Fibroblast of skin of left biceps (primary cell): Measurements from ENCODE around the gene UBP1.
"Not testable (repeated sequence)": the region's sequence is repeated elsewhere in the genome, so short reads cannot be mapped to it uniquely, and the experiment has no call there.

Source experiments
- DNase-seq, 2 experiments: peaks; one replicate each; pipeline ENCODE4 v3.0.0-alpha.2; 2013; ENCODE audit warnings: low read depth in 2 of 2

The UBP1 gene

GRCh38 chr3:33391255-33391995 lies 48.8 kb downstream of the UBP1 start:
- no peak for DNase-seq

DNA sequence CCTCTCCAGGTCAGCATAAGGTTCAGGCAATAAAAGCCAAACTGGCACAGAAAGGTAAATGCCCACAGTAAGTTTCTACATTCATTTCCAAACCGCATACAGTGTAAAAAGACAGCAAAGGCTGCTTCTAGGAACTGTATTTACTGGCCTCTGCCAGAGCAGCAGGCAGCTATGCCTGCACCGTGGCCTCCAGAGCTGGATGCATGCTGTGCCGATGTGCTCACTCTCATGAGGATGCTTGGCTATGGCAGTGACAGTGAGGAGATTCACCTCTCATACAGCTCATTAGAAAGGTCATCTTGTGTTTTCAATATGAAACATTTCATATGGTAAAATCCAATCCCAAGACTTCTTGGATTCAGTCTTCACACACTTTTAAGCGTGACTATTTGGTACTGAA lies 50.3 kb downstream of the UBP1 start:
- no peak for DNase-seq

GRCh38 chr3:33388374-33389100 lies 51.7 kb downstream of the UBP1 start:
- DNase-seq, result no peak

DNA sequence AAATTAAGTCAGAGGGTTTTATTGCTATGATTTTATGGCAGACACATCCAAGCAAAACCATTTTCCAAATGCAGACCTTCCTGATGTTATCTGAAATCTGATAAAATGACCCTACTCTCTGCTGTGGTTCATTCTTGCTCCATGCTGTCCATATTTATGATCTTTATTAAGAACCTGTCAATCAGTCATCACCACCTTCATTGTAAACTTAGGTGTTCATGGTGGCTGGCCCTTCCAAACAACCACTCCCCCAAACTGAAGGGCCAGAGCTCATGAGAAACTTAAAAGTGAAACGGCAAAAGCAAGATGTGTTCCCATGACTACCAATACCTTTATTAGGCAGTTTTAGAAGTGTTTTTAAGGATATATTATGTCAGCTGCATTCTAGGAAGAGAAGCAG lies 53.6 kb downstream of the UBP1 start:
- DNase-seq, result no peak

- no peak for DNase-seq
Observed at GRCh38 chr3:33385423-33385822, 54.8 kb downstream of the UBP1 start.

- no peak for DNase-seq
Observed at GRCh38 chr3:33383951-33384350, 56.3 kb downstream of the UBP1 start.

- DNase-seq, result no peak
Observed at GRCh38 chr3:33380653-33381052, 59.6 kb downstream of the UBP1 start.

- no peak for DNase-seq
Observed at GRCh38 chr3:33377931-33378330, 62.3 kb downstream of the UBP1 start.

DNA sequence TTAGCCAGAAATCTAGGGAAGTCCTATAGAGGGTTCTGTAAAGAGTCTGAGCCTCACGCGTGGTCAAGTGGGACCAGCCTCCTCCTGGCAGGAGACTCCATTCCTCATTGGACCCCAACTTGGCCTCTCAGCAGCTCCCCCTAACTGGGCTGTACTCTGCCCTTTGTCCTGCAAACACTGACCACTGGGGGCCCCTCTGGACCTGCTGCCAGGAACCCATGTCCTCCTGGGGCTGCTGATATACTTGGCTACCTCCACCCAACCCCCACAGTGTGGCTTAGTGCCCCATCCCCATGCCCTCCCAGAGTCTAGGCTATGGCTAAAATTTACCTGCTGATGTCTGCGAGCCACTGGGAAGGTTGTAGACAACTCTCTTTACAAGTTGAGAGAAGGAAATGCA lies 62.7 kb downstream of the UBP1 start:
- no peak for DNase-seq

GRCh38 chr3:33373082-33373437 lies 67.1 kb downstream of the UBP1 start:
- no peak for DNase-seq

GRCh38 chr3:33372218-33373081 lies 67.8 kb downstream of the UBP1 start:
- peak; percentile 13 to 27 for DNase-seq

- DNase-seq, result no peak
Observed at GRCh38 chr3:33364531-33365128, 75.6 kb downstream of the UBP1 start.

DNA sequence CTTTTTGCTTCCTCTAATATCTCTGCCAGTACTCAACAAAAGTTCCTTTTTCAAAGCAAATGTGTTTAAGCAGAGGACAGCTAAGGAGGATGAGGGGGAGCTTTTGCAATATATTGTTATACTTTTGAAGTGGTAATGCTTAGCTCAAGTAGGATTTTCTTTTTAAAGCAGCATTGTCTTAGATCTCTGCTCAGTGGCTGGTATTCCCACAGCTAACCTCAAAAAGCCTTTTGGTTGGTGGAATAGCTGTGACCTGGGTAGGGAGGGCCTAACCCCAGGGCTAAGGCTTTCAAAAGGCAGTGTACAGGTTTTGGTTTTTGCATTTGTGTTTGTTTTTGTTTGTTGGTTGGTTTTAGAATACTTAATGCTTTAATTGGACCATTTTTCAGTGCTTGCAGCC lies 76.1 kb downstream of the UBP1 start:
- DNase-seq, result no peak

DNA sequence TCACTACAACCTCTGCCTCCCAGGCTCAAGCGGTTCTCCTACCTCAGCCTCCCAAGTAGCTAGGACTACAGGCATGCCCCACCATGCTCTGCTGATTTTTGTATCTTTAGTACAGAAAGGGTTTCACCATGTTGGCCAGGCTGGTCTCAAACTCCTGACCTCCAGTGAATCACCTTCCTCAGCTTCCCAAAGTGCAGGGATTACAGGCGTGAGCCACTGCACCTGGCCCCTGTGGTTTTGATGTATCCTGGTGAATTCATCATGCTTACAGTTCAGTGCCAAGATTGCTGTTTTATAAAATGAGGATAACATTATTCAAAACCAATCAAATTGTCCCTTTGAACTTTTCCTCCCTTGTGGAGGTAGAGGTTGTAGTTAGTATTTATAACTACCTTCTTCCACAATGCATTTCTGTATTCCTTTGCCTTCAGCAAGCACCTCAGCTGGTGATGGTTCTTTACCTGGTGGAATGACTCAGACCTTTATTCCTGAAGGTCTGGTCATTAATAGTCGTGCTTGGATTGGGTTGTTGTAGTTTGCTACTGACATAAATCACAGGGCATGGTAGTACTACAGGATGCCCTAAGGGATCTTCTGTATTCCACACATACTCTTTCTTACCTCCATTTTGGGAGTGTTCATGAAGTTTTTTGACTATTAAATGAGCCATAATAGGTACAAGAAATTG lies 76.9 kb downstream of the UBP1 start:
- no peak for DNase-seq

DNA sequence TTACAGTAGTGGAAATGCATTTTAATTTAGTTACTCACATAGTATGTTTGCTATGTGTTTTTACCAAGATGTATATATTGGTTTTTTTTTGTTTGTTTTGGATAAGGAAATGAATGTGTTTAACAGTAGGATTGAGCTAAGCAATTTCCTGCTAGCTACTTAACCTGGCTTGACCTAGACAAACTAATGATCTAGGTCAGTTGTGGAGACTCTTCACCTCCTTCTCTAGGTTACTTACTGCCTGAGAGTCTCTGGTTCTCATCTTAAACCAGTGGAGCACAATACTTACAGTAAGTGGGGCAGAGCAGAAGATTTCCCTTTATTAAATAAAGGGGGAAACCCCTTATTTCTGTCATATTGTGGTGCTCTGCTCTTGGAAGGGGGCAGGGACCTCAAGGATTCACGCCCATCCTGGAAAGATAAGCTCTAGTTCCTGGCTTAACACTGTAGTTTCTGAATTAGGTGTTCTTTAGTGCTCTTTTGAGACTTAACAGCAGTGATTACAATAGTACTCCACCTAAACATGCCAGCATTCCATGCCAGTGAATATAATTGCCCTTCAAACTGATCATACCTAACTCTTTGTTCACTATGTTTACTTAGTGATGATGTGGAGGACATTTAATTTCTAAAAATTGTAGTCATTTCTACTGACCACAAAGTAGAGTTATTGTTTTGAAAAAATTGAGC lies 79.9 kb downstream of the UBP1 start:
- no peak for DNase-seq

DNA sequence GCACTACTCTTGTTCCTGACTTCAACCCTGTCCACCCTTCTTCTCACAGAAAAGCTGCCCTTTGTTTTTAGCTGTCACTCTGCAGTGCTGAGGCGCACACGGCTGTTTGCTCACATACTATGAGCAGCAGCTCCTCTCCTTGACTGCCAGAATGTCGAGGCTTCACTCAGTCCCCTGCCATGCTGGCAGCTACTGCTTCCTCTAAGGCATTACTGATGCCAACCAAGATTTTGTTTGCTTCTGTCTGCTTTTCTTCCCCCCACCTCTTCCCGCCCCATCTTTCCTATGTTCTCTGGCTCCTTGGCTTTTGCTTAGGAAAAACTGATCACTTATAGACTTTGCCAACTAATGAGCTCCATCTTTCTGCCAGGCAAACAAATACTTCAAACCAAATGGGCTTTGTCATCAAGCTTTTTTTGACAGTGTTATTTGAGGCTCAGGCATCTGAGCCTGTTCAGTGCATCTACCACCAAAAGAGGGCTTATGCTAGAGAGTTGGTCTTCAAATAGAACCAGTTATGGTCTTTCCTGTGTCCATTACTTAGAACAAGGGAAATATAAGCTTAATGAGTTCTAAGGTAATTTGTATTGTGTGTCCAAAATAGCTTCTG lies 81.9 kb downstream of the UBP1 start:
- no peak for DNase-seq

- no peak for DNase-seq
Observed at GRCh38 chr3:33355611-33356010, 84.6 kb downstream of the UBP1 start.

- no peak for DNase-seq
Observed at GRCh38 chr3:33339758-33340157, 100.4 kb downstream of the UBP1 start.

DNA sequence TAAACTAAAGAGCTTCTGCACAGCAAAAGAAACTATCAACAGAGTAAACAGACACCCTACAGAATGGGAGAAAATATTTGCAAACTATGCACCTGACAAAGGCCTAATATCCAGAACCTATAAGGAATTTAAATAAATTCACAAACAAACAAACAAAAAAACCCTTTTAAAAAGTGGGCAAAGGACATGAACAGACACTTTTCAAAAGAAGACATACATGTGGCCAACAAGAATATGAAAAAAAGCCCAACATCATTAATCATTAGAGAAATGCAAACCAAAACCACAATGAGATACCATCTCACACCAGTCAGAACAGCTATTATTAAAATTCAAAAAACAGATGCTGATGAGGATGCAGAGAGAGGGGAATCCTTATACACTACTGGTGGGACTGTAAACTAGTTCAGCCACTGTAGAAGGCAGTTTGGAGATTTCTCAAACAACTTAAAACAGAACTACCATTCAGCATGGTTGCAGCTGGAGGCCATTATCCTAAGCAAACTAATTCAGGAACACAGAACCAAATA lies 101.2 kb downstream of the UBP1 start:
- DNase-seq, result not testable (repeated sequence)
